ENCODE results near the gene DGLUCY.

Gene DGLUCY

DNA sequence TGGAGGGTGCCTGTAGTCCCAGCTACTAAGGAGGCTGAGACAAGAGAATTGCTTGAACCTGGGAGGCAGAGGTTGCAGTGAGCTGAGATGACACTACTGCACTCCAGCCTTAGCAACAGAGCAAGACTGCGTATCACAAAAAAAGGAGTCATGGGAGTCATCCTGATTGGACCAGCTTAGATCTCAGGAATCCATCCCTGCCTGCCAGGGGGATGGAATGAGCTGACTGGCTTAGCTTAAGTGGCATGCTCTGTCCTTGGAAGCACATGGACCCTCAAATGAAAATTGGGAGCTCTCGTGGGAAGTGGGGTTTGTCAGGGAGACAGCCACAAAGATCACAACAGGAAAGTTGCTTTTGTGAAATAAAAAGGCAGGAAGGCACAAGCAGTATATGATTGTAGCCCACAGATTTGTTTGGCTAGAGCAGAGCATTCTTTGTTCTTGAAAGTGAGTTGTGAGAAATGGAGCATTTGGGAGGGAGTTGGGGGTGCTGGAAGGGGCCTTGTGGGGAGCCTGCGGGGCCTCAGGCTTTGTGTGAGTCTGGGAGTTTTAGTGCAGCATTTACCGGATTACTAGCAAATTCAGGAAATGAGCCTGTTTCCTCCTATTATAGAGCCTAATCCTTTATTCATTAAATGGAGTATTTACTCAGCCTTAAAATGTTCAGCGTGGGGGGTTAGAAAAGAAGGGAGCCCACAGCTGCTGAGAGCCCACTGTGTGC lies 30.7 kb downstream of the DGLUCY start:
- TF ChIP-seq, protein P1, sequence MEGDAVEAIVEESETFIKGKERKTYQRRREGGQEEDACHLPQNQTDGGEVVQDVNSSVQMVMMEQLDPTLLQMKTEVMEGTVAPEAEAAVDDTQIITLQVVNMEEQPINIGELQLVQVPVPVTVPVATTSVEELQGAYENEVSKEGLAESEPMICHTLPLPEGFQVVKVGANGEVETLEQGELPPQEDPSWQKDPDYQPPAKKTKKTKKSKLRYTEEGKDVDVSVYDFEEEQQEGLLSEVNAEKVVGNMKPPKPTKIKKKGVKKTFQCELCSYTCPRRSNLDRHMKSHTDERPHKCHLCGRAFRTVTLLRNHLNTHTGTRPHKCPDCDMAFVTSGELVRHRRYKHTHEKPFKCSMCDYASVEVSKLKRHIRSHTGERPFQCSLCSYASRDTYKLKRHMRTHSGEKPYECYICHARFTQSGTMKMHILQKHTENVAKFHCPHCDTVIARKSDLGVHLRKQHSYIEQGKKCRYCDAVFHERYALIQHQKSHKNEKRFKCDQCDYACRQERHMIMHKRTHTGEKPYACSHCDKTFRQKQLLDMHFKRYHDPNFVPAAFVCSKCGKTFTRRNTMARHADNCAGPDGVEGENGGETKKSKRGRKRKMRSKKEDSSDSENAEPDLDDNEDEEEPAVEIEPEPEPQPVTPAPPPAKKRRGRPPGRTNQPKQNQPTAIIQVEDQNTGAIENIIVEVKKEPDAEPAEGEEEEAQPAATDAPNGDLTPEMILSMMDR (IDR thresholded peaks at IDR 0.05; ENCODE audit: low read depth, low read length, poor library complexity, severe bottlenecking) = no peak
- TF ChIP-seq EZH2phosphoT487 (IDR thresholded peaks at IDR 0.05; ENCODE audit: borderline replicate concordance, low read length) = no peak
- Histone ChIP-seq H3F3A (ENCODE audit: control insufficient read depth, insufficient read depth) (0 out of 2 replicates have a peak, but pooled peaks cover 4% of the 10 kb centered on the region), H3K27me3 (ENCODE audit: control insufficient read depth, low read length) (no peaks in the 10 kb centered on the region), H3K79me2 (ENCODE audit: control insufficient read depth, low read length) (no peaks in the 10 kb centered on the region; the same call in 1 of the 2 replicates), H3K36me3 (ENCODE audit: control insufficient read depth, low read length) (no peaks in the 10 kb centered on the region), H3K27ac (ENCODE audit: low read depth, low read length) (no peak overlapping the region), H3K9me2 (replicated peaks; ENCODE audit: control insufficient read depth, low read length) (no peaks in the 10 kb centered on the region), H3K4me1 (ENCODE audit: control insufficient read depth, low read length) (peaks cover 13% of the 10 kb centered on the region), H3K4me3 (ENCODE audit: low read length) (no peak overlapping the region), H3K9me3 (ENCODE audit: control insufficient read depth, insufficient read depth, low read length) (no peaks in the 10 kb centered on the region), H3K4me2 (ENCODE audit: low read length) (no peak overlapping the region), H4K20me1 (ENCODE audit: control insufficient read depth, insufficient read depth, low read depth, low read length) (no peaks in the 10 kb centered on the region)

DNA sequence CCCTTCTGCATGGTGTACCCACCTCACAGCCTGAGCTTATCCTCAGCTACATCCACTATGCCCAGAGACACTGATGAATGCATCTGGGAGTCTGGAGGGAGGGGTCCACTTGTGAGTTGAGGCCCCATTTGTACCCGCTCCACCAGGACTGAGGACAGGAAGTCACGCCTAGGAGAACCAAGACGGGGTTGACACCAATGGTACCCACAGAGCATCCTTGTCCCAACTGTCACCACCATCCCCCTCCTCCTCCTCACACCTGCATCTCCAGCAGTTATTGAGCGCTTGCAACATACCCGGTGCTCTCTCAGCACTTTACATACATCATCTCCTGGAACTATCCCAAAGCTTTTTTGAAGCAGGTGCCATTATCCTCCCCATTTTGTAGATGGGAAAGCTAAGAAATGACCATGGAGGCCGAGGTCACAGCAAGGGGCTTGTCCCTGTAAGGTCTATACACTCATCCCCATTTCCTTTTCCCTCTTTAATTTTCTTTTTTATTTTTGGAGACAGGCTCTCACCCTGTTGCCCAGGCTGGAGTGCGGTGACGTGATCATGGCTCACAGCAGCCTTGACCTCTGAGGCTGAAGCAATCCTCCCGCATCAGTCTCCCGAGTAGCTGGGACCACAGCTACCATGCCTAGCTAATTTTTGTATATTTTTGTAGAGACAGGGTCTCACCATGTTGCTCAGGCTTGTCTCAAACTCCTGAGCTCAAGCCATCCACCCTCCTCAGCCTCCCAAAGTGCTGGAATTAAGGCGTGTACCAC lies 31.7 kb downstream of the DGLUCY start:
- H3K9me2 ChIP-seq (replicated peaks; ENCODE audit: control insufficient read depth, low read length) = no peaks in the 10 kb centered on the region
- peaks cover 13% of the 10 kb centered on the region for H3K4me1 ChIP-seq (ENCODE audit: control insufficient read depth, low read length)
- H3K27ac ChIP-seq (ENCODE audit: low read depth, low read length) = no peak overlapping the region
- H3K9me3 ChIP-seq (ENCODE audit: control insufficient read depth, insufficient read depth, low read length) = no peaks in the 10 kb centered on the region
- H3F3A ChIP-seq (ENCODE audit: control insufficient read depth, insufficient read depth) = no peaks in the 10 kb centered on the region
- H3K4me3 ChIP-seq (ENCODE audit: low read length) = no peak overlapping the region
- H3K4me2 ChIP-seq (ENCODE audit: low read length) = no peak overlapping the region
- TF ChIP-seq EZH2phosphoT487 (IDR thresholded peaks at IDR 0.05; ENCODE audit: borderline replicate concordance, low read length) = no peak
- TF ChIP-seq, protein P1 (IDR thresholded peaks at IDR 0.05; ENCODE audit: low read depth, low read length, poor library complexity, severe bottlenecking) = no peak
- H3K27me3 ChIP-seq (ENCODE audit: control insufficient read depth, low read length) = no peaks in the 10 kb centered on the region
- no peaks in the 10 kb centered on the region; the same call in 1 of the 2 replicates for H3K79me2 ChIP-seq (ENCODE audit: control insufficient read depth, low read length)
- no peaks in the 10 kb centered on the region for H3K36me3 ChIP-seq (ENCODE audit: control insufficient read depth, low read length)
- no peaks in the 10 kb centered on the region for H4K20me1 ChIP-seq (ENCODE audit: control insufficient read depth, insufficient read depth, low read depth, low read length)

DNA sequence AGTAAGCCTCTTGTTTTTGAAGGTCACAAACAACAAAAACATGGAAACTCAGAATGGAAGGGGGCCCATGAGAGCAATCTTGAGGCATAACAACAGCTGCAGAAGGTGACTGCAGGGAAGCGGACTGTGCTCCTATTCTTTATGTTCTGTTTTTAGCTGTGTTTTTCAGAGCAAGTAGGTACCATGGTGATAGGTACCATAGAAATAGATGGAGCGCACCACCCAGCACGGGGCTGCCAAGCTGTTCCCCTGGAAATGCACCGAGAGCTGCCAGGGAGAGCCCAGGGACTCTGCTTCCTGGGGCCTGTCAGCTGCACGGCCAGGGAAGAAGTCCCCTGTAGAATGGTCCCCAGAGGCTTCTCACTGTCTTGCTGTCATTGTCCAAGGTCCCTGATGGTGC lies 32.8 kb downstream of the DGLUCY start:
- peaks cover 11% of the 10 kb centered on the region for H3K4me1 ChIP-seq (ENCODE audit: control insufficient read depth, low read length)
- H4K20me1 ChIP-seq (ENCODE audit: control insufficient read depth, insufficient read depth, low read depth, low read length) = no peaks in the 10 kb centered on the region
- no peaks in the 10 kb centered on the region for H3K27me3 ChIP-seq (ENCODE audit: control insufficient read depth, low read length)
- H3K4me3 ChIP-seq (ENCODE audit: low read length) = no peak overlapping the region
- H3K27ac ChIP-seq (ENCODE audit: low read depth, low read length) = no peak overlapping the region
- H3K79me2 ChIP-seq (ENCODE audit: control insufficient read depth, low read length) = no peaks in the 10 kb centered on the region
- H3K36me3 ChIP-seq (ENCODE audit: control insufficient read depth, low read length) = no peaks in the 10 kb centered on the region
- TF ChIP-seq, protein P1 (IDR thresholded peaks at IDR 0.05; ENCODE audit: low read depth, low read length, poor library complexity, severe bottlenecking) = no peak
- TF ChIP-seq EZH2phosphoT487 (IDR thresholded peaks at IDR 0.05; ENCODE audit: borderline replicate concordance, low read length) = no peak
- no peaks in the 10 kb centered on the region for H3F3A ChIP-seq (ENCODE audit: control insufficient read depth, insufficient read depth)
- H3K4me2 ChIP-seq (ENCODE audit: low read length) = no peak overlapping the region
- no peaks in the 10 kb centered on the region for H3K9me2 ChIP-seq (replicated peaks; ENCODE audit: control insufficient read depth, low read length)
- H3K9me3 ChIP-seq (ENCODE audit: control insufficient read depth, insufficient read depth, low read length) = no peaks in the 10 kb centered on the region
